Stimulated activated CD4-positive, alpha-beta T cell treated with anti-CD3 and anti-CD28 coated beads, Interleukin-2, amount 100 ng/mL, for 48 hours (primary cell): ENCODE results near the gene PLCXD3.

ENCODE experiments used
- DNase-seq, 2 donors: peaks; one replicate each; pipeline ENCODE4 v3.0.0-alpha.2; 2020

Gene PLCXD3

GRCh38 chr5:41410737-41411136 is 99.7 kb downstream of the PLCXD3 start:
- DNase-seq: no peak

GRCh38 chr5:41410307-41410706 is 100.1 kb downstream of the PLCXD3 start:
- DNase-seq: no peak

- DNase-seq: no peak
Measured at GRCh38 chr5:41408676-41409443, 101.5 kb downstream of the PLCXD3 start.

- no peak for DNase-seq
Measured at GRCh38 chr5:41406936-41407335, 103.5 kb downstream of the PLCXD3 start.

GRCh38 chr5:41406424-41406823 is 104.0 kb downstream of the PLCXD3 start:
- no peak for DNase-seq

GRCh38 chr5:41404757-41405156 is 105.6 kb downstream of the PLCXD3 start:
- no peak for DNase-seq

GRCh38 chr5:41403846-41404245 is 106.6 kb downstream of the PLCXD3 start:
- DNase-seq: no peak

GRCh38 chr5:41402845-41403244 is 107.6 kb downstream of the PLCXD3 start:
- DNase-seq: no peak

GRCh38 chr5:41399839-41400238 is 110.6 kb downstream of the PLCXD3 start:
- DNase-seq: no peak

- no peak for DNase-seq
Measured at GRCh38 chr5:41392016-41392415, 118.4 kb downstream of the PLCXD3 start.

- no peak for DNase-seq
Measured at GRCh38 chr5:41374631-41375030, 135.8 kb downstream of the PLCXD3 start.

- no peak for DNase-seq
Measured at GRCh38 chr5:41373230-41373629, 137.2 kb downstream of the PLCXD3 start.

GRCh38 chr5:41371738-41372137 is 138.7 kb downstream of the PLCXD3 start:
- no peak for DNase-seq

GRCh38 chr5:41370482-41370881 is 139.9 kb downstream of the PLCXD3 start:
- DNase-seq: no peak

GRCh38 chr5:41369799-41370198 is 140.6 kb downstream of the PLCXD3 start:
- DNase-seq: no peak

GRCh38 chr5:41368158-41368557 is 142.2 kb downstream of the PLCXD3 start:
- DNase-seq: no peak

GRCh38 chr5:41365369-41365768 is 145.0 kb downstream of the PLCXD3 start:
- DNase-seq: no peak

GRCh38 chr5:41364346-41364745 is 146.1 kb downstream of the PLCXD3 start:
- no peak for DNase-seq

GRCh38 chr5:41363343-41363986 is 146.9 kb downstream of the PLCXD3 start:
- no peak for DNase-seq

GRCh38 chr5:41356786-41357185 is 153.6 kb downstream of the PLCXD3 start:
- DNase-seq: no peak

- DNase-seq: no peak
Measured at GRCh38 chr5:41349846-41350245, 160.6 kb downstream of the PLCXD3 start.

- DNase-seq: no peak
Measured at GRCh38 chr5:41347569-41347968, 162.8 kb downstream of the PLCXD3 start.

- DNase-seq: no peak
Measured at GRCh38 chr5:41346609-41347008, 163.8 kb downstream of the PLCXD3 start.

GRCh38 chr5:41345295-41345694 is 165.1 kb downstream of the PLCXD3 start:
- no peak for DNase-seq

GRCh38 chr5:41339339-41339738 is 171.1 kb downstream of the PLCXD3 start:
- no peak for DNase-seq
